RKO (cell line): ENCODE measurements around the gene TRIM23.

Experiments
- DNase-seq: peaks from one replicate; pipeline ENCODE4 v3.0.0-alpha.2; 2016; ENCODE audit warnings: low spot score

TRIM23 gene

DNA sequence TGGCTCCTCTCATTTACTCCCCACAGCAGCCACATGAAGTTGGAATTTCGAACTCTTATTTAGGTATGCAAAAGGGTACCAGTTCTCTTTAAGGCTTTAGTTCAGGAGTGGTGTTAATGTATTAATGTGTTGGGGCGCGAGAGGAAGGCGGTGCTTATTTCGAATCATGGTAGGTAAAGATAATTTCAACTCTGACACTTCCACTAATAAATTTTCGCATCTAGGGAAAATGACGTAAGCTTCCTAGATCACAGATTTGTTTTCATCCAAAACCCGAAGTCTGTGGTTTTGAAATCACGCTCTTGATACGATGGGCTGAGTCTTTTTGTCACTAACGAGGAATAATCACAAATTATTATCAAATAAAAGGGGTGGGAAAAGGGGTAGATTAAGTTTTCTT lies 60.4 kb downstream of the TRIM23 start:
- DNase-seq, result peak; percentile 38

DNA sequence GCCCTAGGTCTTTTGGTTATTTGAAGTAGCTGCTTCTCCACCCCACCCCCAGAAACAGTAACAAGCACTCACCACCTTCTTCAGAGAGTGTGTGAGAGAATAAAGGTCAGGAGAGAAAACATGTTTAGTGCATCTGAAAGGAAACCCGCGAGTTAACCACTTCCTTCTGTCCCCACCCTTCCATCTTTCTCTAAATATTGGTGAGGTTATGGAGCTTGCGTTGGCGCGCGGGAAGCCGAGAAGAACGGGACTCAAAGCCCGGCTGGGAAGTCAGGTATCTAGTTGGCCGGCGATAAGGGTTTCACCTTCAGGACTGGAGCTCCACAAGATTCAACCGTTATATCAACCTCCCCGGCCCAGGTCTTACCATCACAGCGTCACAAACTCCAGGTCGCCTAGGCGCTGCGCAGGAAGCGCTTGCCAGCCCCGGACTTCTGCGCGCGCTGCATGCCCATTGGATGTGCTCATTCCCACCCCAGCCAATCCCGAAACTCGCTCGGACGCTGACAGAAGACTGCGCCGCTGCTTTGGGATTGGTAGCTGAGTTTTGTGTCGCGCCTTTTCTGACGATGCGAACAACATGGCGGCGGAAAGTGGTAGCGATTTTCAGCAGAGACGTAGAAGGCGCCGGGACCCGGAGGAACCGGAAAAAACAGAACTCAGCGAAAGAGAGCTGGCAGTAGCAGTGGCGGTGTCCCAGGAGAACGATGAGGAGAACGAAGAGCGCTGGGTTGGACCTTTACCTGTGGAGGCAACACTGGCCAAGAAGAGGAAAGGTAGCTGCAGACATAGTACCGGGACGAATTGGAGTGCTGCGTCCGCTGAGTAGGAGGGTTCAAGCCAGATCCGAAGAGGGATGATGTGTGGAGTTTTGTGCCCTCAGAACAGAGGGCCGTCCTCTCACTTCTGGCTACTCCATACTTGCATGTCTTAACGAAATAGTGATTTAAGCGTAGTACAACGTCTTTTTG lies 61.1 kb downstream of the TRIM23 start, which contains the start of the genes CENPK and PPWD1:
Gene CENPK (minus strand): TSS at position 438 of the 971 bp plus-strand sequence. CDS start 8,261 bp downstream, outside the sequence.
Gene PPWD1 (plus strand): TSS at position 566 of the 971 bp plus-strand sequence. CDS start 15 bp downstream, at position 581.
- peak; percentile 97 for DNase-seq

DNA sequence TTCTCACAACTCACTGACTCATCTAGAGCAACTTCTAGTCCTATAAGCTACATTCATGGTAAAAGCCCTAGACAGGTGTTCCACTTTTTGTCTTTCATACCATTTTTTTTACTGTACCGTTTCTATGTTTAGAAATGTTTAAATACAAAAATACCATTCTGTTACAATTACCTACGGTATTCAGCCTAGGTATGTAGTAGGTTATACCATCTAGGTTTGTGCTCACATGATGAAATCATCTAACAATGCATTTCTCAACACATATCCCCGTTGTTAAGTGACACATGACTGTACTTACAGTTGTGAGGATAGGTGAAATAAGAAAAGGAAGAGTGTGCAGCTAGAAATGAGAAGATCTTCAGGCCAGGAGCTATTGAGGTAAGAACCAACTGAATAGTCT lies 67.4 kb downstream of the TRIM23 start:
- no peak for DNase-seq

DNA sequence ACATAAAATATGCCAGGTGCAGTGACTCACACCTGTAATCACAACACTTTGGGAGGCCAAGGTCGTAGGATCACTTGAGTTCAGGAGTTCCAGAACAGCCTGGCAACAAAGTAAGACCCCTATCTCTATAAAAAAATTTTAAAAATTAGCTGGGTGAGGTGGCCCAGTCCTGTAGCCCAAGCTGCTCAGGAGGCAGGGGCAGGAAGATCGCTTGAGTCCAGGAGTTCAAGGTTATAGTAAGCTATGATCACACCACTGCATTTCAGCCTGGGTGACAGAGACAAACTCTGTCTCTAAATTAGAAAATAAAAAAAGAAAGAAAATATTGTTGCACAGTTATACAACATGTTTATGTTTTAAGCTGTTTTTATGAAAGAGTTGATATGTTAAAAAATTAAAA lies 68.0 kb downstream of the TRIM23 start:
- no peak for DNase-seq

DNA sequence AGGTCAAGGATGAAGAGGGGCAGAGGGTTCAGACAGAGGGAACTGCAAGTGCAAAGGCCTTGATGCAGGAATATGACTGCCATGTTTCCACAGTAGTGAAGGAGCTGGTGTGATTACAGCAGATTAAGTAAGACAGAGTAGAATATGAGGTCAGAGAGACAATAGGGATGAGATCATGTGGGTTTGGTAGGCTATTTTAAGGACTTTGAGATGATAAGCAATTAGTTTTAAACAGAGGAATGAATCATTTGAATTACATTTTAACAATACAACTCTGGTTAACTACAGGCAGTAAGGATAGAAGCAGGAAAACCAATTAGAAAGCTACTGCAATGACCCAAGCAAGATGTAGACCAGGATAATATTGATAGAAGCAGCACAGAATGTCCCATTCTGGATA lies 68.8 kb downstream of the TRIM23 start:
- DNase-seq, result no peak

DNA sequence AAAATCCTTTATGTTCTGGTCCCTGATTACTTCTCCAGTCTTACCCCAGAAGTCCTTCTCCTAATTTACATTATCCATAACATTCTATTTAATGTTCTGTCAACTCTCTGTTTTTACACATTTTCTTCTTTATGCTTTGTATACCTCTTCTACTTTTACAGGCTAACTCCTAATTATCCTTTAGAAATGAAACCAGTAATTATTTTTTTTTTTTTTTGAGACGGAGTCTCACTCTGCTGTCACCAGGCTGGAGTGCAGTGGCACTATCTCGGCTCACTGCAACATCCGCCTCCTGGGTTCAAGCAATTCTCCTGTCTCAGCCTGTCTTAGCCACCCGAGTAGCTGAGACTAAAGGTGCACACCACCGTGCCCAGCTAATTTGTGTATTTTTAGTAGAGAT lies 70.2 kb downstream of the TRIM23 start:
- no peak for DNase-seq

DNA sequence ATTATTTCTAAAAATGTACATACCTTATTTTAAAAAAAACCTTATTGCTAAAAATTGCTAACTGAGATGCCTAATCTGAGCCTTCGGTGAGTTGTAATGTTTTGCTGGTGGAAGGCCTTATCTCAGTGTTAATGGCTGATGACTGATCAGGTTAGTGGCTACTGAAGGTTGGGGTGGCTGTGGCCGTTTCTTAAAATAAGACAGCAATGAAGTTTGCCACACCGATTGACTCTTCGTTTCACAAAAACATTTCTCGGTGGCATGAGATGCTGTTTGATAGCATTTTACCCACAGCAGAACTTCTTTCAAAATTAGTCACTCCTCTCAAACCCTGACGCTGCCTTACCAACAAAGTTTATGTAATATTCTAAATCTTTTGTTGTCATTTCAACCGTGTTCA lies 75.9 kb downstream of the TRIM23 start:
- DNase-seq, result no peak

- no peak for DNase-seq
These were observed 78.0 kb downstream of the TRIM23 start for GRCh38 chr5:65546141-65546540.

GRCh38 chr5:65544473-65544872 lies 79.7 kb downstream of the TRIM23 start:
- DNase-seq, result no peak

DNA sequence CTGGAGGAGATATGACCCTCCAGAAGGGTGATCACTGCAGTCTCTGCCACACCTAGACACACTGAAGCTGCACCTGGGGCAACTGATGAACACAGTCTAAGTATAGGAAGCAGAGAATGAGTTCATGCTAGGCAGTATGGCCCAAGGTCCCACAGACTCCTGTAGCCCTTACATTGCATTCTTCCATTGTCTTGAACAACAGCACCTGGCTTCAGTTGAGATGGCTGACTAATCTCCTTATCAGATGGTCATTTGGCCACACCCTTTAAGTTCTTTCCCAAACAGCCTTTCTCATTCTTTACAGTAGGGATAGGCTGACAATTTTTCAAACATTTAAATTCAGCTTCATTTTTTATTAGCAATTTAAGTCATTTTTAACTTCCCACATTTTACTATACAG lies 84.3 kb downstream of the TRIM23 start:
- no peak for DNase-seq
